ENCODE measurements around the gene ADISSP. TPM values are rescaled to one million over a fixed set of nuclear protein-coding genes. Genes with fewer than 3 reads are reported as not detected.
A peak's percentile ranks its signal among the peaks of the same experiment; 100 is the strongest.

ADISSP gene
- total RNA-seq, 4 donors from 2014 or later = 14.4 to 32.4 (median 22.2) TPM

DNA sequence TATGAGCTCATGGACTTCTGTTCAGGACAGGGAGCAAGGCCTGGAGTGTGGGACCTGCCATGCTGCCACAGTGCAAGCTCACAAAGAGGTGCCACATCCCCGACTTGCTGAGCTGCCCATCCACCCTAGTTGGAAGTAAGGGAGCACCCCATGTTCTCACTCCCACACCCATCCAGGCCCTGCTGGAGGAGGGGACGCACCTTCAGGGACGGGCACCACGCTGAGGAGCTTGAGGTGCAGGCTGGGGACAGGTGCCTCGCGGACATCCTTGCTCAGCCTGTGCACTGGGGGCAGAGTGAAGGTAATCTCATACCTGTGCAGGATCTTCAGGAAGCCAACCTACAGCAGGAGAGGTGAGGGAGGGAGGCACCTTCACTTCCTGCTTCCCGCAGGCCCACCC, 12.3 kb downstream of the ADISSP start:
- no peak for TF ChIP-seq EP300 (IDR thresholded peaks at IDR 0.05)
- TF ChIP-seq POLR2A (IDR thresholded peaks at IDR 0.05) = no peak
- TF ChIP-seq, protein P1, sequence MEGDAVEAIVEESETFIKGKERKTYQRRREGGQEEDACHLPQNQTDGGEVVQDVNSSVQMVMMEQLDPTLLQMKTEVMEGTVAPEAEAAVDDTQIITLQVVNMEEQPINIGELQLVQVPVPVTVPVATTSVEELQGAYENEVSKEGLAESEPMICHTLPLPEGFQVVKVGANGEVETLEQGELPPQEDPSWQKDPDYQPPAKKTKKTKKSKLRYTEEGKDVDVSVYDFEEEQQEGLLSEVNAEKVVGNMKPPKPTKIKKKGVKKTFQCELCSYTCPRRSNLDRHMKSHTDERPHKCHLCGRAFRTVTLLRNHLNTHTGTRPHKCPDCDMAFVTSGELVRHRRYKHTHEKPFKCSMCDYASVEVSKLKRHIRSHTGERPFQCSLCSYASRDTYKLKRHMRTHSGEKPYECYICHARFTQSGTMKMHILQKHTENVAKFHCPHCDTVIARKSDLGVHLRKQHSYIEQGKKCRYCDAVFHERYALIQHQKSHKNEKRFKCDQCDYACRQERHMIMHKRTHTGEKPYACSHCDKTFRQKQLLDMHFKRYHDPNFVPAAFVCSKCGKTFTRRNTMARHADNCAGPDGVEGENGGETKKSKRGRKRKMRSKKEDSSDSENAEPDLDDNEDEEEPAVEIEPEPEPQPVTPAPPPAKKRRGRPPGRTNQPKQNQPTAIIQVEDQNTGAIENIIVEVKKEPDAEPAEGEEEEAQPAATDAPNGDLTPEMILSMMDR (IDR thresholded peaks at IDR 0.05) = no peak
- DNase-seq (ENCODE audit: low spot score in 2 of 2) = no peak
- Histone ChIP-seq H3K4me1 (peaks cover 0 to 85% (median 27%) of the 10 kb centered on the region in 4 donors), H3K36me3 (peaks cover 0 to 41% (median 0%) of the 10 kb centered on the region in 3 donors), H3K4me3 (no peak overlapping the region), H3K27me3 (peaks cover 0 to 8% of the 10 kb centered on the region in 2 donors), H3K9me3 (no peaks in the 10 kb centered on the region), H3K27ac (peak overlapping the region in 3 of 4 donors; percentile 26 to 84 (median 80))
- 94 to 100% methylated on average over 1 to 6 of the region's 7 CpGs for WGBS, 2 donors

DNA sequence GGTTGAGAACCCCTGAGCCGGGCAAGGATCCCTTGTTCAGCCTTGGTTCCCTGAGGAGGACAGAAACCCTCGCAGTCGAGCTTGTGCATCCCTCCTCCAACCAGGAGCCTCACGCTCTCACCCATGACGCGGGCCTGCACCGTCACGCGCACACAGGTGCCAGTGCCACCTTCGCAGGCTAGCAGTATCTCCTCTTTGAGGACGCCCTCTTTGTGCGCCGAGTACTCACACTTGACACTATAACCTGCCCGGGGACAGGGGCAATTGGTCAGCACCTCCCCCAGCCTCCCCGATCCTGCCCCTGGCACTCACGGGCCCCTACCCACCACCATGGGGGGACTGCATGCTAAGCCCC, 13.3 kb downstream of the ADISSP start:
- Histone ChIP-seq H3K9me3 (no peaks in the 10 kb centered on the region), H3K36me3 (peaks cover 0 to 50% (median 0%) of the 10 kb centered on the region in 3 donors), H3K27me3 (peaks cover 0 to 8% of the 10 kb centered on the region in 2 donors), H3K27ac (peak overlapping the region in 3 of 4 donors; percentile 18 to 84 (median 80)), H3K4me1 (peaks cover 0 to 86% (median 23%) of the 10 kb centered on the region in 4 donors), H3K4me3 (no peak overlapping the region)
- no peak for TF ChIP-seq EP300 (IDR thresholded peaks at IDR 0.05)
- TF ChIP-seq, protein P1 (IDR thresholded peaks at IDR 0.05) = no peak
- TF ChIP-seq POLR2A (IDR thresholded peaks at IDR 0.05) = no peak
- DNase-seq (ENCODE audit: low spot score in 2 of 2) = no peak
- 87 to 97% methylated on average over 12 to 16 of the region's 16 CpGs for WGBS, 2 donors

DNA sequence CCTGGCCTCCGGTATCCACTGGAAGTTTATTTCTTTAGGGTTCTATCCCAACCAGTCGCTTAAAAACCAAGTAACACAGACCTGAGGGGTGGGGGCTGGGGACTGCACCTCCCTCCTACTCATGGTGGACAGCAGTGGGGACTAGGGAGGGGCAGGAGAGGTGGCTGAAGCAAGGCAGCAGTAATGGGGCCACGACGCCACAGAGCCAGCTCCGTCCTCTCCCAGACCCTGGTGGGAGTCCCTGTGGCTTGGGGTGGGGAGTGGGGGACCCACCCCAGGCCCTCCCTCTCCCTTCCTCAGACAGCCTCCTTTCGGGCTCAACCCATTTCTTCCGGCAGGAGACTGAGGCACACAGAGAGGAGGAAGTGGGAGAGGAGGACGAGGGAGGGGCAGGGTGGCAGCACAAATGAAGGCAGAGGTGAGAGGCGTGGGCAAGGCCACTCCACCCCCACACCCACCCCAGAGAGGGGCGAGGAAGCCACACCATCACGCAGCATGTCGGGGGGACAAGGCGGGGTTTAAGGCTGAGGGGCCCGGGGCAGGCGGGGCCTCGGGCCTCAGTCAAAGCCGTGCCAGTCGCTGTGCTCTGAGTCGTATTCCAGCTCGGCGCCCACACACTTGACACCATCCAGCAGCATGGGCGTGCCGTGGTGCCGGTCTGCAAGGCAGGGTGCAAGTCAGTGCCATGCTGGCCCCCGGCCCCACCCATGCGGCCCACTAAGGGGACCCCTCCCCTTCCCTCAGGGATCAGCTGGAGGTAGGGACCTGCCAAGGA, 13.9 kb downstream of the ADISSP start:
- Histone ChIP-seq H3K36me3 (peaks cover 0 to 54% (median 0%) of the 10 kb centered on the region in 3 donors), H3K4me1 (peaks cover 0 to 81% (median 20%) of the 10 kb centered on the region in 4 donors), H3K27ac (peak overlapping the region in 3 of 4 donors; percentile 6 to 84 (median 80)), H3K4me3 (no peak overlapping the region), H3K9me3 (no peaks in the 10 kb centered on the region), H3K27me3 (peaks cover 0 to 8% of the 10 kb centered on the region in 2 donors)
- DNase-seq (ENCODE audit: low spot score in 2 of 2) = no peak
- TF ChIP-seq EP300 (IDR thresholded peaks at IDR 0.05) (no peak), POLR2A (IDR thresholded peaks at IDR 0.05) (no peak)
- TF ChIP-seq, protein P1 (IDR thresholded peaks at IDR 0.05) = no peak
- WGBS, 2 donors = 72 to 76% methylated on average over 18 to 24 of the region's 26 CpGs

DNA sequence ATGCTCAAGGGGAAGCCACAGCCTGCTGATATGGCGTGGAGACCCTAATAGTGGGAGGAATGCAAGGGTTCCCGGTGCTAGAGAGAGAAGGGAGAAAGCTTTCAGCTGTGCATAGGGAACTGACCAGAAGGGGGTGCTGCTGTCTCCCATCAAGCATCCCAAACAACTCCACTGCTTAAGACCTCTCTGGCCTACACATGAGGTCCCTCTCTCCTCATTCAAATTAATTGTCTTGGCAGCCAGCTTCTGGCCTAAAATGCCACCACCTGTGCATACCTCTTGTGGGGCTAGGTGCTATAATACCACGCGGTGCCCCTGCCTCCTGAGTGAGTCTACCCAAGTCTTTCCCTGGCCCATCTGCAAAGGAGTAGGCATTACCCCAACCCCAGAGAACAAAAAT, 14.5 kb downstream of the ADISSP start:
- no peaks in the 10 kb centered on the region for H3K9me3 ChIP-seq
- H3K4me3 ChIP-seq = no peak overlapping the region
- 42 to 48% methylated on average over 4 of the region's 4 CpGs for WGBS, 2 donors
- peaks cover 0 to 76% (median 17%) of the 10 kb centered on the region in 4 donors for H3K4me1 ChIP-seq
- TF ChIP-seq EP300 (IDR thresholded peaks at IDR 0.05) (peak in 1 of 2 donors; percentile 13), POLR2A (IDR thresholded peaks at IDR 0.05) (no peak)
- TF ChIP-seq, protein P1 (IDR thresholded peaks at IDR 0.05) = peak; percentile 65 to 83 (median 74)
- DNase-seq (ENCODE audit: low spot score in 2 of 2) = peak; percentile 65 to 90
- peaks cover 0 to 55% (median 0%) of the 10 kb centered on the region in 3 donors for H3K36me3 ChIP-seq
- H3K27ac ChIP-seq = peak overlapping the region in 3 of 4 donors; percentile 12 to 84 (median 80)
- peaks cover 0 to 8% of the 10 kb centered on the region in 2 donors for H3K27me3 ChIP-seq

DNA sequence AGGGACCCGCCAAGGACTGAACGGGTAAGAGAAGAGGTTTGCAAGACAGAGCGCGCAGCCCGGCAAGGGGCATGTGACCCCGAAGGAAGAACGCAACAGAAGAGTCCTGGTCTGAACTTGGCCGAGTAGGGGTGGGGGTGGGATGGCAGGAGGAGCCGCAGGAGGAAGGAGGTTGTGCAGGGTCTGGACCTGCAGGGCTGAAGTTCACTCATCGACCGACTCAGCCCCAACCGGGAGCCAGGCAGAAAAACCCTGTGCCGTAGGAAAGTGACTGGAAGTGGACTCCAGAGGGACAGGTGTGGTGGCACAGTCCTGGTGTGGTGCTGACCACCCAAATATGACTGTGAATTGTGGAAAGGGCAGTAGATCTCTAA, 15.2 kb downstream of the ADISSP start:
- Histone ChIP-seq H3K27me3 (peaks cover 0 to 8% of the 10 kb centered on the region in 2 donors), H3K9me3 (no peaks in the 10 kb centered on the region), H3K4me3 (peak overlapping the region in 3 of 4 donors; percentile 33 to 50 (median 40)), H3K27ac (peak overlapping the region in 2 of 4 donors; percentile 12 to 15), H3K4me1 (peaks cover 0 to 69% (median 16%) of the 10 kb centered on the region in 4 donors), H3K36me3 (peaks cover 0 to 54% (median 0%) of the 10 kb centered on the region in 3 donors)
- WGBS, 2 donors = 40 to 43% methylated on average over 13 of the region's 13 CpGs
- TF ChIP-seq, protein P1 (IDR thresholded peaks at IDR 0.05) = no peak
- no peak for TF ChIP-seq EP300 (IDR thresholded peaks at IDR 0.05)
- DNase-seq (ENCODE audit: low spot score in 2 of 2) = no peak

All from tibial nerve (tissue), 4 donors.